ENCODE measurements around the gene KCNMB1.
A peak's percentile ranks its signal among the peaks of the same experiment; 100 is the strongest.

Gene KCNMB1, protein sequence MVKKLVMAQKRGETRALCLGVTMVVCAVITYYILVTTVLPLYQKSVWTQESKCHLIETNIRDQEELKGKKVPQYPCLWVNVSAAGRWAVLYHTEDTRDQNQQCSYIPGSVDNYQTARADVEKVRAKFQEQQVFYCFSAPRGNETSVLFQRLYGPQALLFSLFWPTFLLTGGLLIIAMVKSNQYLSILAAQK

DNA sequence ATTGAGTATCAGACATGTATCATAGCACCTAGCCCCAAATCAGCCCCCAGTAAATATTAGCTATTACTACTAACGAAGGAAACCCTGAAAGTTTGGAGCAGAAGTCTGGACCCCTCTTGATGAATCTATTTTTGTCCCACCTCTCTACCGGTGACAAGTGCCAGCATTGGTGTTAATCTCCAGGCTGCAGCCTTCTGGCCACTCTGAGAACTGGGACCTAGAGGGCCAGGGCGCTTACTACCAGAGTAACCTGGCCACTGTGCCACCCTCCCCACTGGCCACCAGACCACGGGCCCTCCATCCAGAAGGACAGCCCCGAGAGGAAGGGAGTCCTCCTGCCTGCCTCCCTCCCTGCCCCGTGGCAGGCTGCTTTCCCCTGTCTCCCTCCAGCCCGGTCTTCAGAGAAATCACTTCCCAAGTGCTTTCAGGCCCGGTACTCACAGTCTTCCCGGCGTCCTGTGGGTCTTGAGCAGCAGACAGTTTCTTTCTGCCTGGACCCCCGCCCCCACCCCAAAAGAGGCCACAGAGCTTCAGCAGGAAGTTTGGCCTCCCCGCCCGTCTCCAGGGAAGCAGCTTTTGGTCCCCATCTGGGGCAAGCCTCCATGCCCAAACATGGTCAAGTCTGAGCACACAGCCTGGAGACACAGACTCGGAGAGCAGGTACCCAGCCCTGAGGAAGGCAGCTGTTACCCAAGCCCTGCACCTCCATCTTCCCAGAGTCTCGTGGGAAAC lies at the start of gene KCNMB1:
Gene KCNMB1, minus strand, starts transcription at position 550 of the 732 bp plus-strand sequence. CDS start 3,920 bp downstream, outside the sequence.
- no peak for DNase-seq

DNA sequence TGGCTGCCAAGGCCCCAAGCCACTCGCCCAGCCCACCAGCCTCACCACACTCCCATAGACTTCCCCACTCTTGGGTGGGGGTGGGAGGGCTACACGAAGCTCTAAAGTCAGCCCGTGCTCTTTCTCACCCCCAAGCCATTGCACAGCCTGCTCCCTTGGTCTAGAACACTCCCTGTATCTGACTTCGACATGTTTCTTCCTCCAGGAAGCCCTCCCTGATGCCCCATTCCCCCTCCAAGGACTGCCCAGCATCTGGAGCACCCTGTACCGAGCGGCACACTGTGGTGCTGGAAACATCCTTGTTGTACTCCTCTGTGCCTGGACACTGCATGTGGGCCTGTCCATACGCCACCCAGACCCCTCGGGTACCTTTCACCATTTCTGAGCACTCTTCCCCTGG lies 49.4 kb upstream of the KCNMB1 start:
- no peak for DNase-seq

DNA sequence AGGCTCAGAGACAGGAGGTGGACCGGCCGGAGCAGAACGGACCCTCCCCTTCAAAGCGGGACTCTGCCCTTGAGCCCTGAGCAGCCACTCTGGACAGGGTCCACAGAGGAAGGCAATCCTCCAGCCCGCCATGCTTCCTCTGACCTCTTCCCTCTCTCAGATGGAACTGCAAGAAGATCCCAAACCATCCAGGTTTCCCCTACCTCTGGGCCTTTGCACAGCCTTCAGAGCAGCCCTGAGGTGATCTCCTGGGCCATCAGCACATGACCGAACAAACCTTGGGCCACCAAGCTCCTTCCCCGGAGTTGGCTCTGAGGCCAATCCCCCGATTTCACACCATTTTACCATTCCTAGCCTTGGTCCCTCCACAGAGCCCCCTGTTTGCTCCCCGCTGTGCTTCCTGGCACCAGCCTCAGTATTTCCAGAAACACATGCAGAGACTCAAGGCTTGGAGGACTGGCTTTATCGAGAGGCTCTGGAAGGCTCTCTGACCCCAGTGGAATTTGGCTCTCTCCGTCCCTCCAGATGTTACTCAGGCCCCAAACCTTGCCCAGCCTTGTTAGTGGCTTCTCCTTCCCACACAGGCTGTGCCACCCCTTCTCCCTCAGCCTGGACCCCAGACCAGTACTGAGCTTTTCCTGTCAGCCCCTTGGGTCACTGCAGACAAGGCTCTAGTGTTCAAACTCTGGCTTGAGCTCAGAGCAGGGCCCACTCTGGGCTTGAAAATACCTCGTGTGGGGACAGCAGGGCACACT lies 48.6 kb upstream of the KCNMB1 start:
- DNase-seq, result no peak

DNA sequence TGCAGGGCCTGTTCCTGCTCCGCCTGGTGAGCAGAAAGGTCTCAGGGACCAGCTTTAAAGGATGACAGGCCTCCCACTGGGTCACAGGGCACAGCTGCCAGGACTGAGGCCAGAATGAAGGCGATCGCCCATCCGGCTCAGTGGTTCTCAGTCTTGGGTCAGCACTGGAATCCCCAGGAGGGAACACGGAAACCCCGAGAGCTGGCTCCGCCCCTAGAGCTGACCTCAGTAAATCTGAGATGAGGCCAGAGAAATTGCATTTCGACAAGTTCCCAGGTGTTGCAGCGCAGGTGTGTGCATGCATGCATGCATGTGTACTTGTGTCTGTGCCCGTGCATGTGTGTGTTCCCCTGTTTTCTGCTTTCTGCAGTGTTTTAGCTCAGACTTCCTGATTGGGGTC lies 47.2 kb upstream of the KCNMB1 start:
- DNase-seq, result no peak

DNA sequence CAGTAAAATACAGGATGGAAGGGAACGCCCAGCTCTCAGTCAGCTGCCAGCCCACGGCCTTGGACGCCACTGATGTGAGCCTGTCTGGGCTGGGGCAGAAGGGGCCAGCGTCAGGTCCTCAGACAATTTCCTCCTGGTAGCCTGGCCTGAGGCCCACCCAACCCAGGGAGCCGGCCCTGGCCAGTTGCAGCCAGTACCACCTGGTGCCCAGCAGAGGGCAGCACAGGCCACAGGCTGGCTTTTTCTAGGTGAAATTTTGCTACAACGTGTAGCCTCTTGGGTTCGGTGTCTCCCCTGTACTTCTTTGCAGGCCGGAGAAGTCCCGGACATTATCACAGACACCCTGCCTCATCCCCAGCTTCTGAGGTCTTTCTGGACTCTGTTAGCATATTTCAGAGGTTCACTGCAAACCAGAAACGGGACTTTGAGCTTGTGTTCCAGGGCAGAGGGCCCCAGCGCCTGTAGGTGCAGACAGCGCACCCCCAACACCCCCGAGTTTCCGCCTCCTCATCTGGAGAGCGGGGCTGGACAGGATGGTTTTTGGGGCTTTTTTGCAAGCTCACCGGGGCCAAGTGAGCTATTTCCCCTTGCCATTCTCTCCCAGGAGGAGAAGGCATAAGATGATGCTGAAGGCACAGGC lies 45.9 kb upstream of the KCNMB1 start:
- DNase-seq, result peak in 2 of 4 experiments; percentile 17 to 29

DNA sequence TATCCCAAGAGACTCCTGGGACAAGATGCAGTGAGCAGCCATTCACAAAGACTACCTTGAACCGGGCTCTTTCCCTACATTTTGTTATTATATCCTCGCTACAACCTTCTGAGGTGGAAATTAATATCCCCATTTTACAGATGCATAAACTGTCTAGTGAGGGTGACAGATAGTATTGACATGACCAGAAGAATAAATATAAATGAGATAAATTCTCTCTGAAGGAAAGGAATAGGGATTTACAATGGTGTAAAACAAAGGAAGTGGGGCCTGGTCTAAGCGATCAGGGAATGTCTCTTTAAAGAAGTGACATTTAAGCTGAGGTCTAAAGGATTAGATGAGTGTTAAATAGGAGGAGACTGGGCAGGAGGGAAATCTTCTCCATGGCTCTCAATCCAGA lies 43.5 kb upstream of the KCNMB1 start:
- no peak for DNase-seq

DNA sequence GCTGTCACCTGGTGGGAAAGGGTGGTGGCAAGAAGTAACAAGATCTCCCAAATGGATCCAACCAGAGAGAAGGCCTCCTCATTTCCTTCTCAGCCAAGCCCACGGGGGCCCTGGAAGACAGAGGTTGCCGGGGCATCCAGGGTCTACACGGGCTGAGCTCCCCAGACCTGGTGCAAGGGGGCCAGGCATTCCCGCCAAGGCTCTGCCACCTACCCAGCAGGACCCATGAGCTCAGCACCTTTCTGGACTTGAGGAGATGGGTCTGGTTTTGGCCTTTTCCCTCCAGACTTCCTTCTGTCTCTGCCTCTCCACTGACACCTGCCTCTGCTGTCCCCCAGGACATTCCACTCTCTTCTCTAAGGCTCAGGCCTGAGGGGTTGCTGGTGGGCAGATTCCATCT lies 42.4 kb upstream of the KCNMB1 start:
- no peak for DNase-seq

DNA sequence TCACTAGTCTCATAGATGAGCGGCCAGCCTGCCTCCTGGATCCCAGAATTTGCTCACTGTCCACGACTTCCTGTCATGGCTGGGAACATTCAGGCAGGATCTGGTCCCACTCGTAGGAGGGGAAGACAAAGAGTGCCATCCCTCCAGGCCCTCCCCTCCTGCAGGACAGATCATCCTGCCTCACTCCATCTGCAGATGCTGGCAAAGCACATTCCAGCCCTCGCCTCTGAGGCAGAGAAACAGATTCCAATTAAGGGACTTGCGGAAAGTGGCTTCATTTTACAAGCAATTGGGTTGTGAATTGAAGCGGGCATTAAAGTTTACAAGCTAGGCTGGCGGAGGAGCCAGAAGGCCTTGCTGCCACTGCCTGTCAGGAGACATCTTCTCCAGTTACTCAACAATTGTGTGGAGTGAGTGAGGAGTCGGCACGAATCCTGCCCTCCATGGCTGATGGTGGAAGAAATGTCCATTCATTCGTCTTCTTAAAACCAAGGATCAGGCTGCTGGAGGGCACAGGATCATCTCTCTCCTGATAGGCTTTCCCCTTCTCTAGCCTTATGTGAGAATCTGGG lies 41.8 kb upstream of the KCNMB1 start:
- DNase-seq, result no peak

DNA sequence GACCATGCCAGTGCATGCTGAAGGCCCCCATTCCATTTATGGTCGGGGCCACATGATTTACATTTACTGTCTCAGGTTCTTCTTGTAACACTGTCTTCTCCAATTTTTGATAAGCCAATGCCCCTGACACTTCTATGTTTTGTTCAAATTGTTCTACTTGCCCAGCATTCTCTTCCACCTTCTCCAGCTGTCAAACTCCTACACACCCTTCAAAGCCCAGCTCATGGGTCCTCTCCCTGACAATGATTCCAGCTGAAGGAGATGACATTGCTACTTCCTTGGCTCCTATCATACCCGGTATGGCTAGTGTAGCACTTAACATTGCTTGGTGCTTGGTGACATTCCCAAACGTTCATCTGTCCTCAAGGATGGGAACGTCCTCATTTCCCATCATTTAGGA lies 41.1 kb upstream of the KCNMB1 start:
- DNase-seq, result no peak

DNA sequence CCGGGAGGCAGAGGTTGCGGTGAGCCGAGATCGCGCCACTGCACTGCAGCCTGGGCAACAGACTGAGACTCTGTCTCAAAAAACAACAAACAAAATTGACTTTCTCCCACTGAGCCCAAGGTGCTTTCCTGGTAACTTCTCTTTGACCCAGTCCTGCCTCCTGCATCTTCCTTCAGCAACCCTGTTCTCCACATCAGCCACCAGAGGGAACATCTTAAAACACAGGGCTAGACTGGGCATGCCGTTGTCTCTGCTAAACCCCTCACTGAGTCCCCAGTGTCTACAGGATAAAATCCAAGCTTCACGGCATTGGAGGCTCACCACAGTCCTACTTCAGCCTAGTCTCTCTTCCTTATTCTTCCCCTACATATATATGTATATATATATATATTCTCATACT lies 39.8 kb upstream of the KCNMB1 start:
- DNase-seq, result no peak

DNA sequence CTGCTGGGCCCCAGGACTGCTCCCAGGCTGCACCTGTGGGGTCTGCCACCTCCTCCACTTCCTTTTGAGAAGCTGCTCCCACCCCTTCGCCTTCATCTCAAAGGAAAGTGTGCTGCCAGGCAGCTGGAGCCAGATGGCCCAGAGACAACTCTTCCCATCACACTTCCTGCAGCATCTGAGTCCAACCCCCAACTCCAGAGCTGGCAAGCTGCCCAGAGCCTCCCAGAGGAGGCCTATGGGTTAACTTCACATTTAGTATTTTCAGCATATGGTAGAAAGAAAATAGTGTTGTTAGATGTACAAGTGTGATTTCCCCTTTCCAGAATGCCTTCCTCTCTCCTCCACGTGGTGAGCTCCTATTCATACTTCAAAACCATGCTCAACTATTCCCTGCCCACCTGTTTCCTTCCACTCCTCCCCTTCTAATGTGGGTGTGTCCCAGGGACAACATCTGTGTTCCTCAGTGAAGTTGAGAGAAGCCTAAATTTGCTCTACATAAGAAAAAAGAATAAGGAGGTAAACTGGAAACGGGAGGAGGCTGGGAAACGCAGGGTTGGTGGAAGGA lies 38.6 kb upstream of the KCNMB1 start:
- DNase-seq, result no peak

DNA sequence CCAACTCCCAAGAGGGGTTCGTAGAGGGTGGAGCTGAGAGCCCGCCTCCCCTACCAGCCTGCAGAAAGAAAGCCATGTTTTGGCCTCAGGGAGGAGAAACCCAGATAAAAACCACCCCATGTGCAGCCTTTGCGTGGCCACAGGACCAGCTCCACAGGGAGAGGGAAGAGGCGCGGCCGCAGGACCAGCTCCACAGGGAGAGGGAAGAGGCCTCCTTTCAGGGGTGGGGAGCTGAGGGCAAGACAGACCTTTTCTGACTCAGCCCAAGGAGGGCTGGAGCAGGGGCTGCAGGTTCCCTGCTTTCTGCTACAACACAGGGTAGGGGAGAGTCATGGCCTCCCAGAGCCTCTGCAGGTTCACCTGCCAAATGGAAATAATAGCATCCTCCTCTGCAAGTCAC lies 37.6 kb upstream of the KCNMB1 start:
- DNase-seq, result no peak

DNA sequence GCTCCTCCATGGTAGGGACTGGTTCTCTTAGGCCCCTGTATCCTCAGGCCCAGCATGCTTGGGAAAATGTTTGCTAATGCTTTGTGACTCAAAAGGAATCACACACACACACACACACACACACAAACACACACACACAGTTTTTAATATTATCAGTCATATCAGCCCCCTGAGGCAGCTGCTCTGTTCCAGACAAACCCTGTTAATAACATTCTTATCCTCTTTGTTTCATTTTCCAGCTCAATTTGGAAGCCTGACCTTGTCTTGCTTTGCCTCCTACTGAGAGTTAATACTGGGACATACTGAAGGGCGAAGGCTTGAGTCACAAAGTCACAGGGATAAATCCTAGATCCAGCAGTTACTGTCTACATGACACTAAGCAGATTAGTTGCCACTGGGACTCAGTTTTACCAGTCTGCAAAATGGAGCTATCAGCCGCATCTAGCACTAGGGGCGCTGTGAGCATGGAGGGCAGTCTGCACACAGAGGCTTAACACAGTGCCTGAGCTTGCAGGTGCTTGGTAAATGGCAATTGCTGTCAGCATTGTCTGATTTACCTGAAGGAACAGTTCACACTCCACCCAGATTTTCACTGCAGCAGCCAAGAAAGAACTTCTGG lies 37.1 kb upstream of the KCNMB1 start:
- DNase-seq, result no peak

DNA sequence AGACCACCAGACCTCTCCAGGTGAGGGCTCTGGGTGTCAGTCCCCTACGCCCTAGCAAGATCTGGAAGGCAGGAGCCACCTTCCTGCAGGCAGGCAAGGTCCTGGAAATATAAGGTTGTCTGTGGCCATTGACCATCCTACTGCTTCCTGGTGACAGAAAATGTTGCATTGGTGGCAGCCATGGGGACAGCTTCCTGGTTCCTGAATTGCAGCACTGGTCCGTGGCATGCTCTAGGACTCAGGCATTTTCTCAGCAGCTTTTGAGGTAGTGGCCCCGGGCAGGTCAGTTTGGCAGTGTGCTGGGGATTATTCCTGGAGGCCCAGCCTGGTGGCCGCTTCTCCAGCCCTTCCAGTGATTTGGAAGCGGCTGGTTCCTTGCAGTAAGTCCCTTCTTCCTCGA lies 36.6 kb upstream of the KCNMB1 start:
- DNase-seq, result no peak

DNA sequence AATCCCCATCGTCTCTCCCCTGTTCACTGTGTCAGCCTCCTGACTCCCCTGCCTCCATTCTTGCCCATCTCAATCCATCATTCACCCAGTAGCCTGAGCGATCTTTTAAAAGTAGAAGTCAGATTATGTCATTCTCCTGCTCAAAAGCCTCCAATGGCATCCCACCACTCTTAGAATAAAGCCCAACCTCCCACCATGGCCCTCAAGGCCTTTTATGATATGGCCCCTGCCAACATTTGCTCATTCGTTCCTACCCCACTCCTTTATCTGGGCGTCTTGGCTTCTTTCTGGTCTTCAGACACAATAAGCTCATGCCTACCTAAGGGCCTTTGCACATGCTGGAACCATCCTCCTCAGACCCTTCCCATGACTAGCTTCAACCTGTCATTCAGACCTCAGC lies 35.5 kb upstream of the KCNMB1 start:
- no peak for DNase-seq

DNA sequence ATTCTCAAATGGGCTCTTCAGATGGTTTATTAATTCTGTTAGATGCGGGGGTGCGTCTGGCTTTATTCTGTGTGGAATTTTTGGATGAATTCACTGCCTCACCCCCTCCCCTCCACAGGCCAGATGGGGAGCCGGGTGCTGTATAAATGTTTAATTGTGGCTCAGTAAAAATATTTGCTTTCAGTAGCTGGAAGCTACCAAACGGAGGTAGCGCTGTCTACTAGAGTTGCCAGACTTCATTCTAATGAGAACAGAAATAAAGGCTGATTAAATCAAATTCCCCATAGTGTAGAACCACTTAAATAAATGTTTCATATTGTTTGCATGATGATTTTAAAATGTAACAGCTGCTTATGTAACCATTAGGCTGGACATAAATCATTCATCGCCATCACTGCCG lies 34.5 kb upstream of the KCNMB1 start:
- DNase-seq, result no peak

DNA sequence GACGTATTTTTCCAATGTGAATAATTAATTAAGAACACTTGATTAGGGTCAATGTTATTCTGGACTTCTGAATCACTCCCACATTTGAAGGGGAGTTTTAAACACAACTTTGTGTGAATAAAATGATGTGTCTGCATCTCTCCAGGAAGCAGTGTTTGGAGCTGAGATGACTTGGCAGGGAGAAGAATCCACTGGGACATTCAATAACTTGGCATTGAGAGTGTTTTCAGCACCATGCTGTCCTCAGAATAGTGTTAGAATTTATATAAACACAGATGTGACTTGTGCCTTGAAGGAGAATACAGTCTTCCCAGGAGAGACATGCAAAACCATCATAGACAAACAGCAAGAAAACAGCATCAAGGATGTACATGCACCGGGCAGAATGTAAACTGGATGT lies 32.7 kb upstream of the KCNMB1 start:
- DNase-seq, result no peak

DNA sequence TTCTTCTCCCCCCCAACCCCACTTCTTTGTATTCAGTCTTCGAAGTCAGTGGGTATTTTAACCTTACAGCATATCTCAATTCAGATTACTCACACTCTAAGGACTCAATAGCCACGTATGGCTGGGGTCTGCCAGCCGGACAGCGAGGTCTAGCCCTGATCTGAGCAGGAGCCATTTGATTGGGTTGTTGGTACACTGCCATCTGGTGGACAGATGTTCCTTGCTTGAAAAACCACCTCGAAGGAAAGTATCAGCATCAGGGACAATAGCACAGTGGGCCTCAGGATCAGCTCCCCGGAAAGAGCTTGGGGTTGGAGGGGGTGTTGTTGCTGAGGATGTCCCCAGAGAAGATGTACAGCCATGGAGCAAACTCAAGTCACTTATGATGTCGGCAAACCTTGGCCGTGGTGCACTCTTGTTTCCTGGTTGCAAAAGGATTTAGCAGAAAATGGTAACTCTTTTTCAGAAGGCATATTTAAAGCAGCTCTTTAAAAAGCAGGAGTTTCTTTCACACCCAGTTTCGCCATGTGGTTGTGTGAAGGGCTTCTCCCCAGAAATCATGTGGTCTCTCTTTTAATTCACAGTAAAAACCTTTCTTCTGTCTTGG lies 31.7 kb upstream of the KCNMB1 start:
- peak in 3 of 4 experiments; percentile 10 to 24 (median 14) for DNase-seq

DNA sequence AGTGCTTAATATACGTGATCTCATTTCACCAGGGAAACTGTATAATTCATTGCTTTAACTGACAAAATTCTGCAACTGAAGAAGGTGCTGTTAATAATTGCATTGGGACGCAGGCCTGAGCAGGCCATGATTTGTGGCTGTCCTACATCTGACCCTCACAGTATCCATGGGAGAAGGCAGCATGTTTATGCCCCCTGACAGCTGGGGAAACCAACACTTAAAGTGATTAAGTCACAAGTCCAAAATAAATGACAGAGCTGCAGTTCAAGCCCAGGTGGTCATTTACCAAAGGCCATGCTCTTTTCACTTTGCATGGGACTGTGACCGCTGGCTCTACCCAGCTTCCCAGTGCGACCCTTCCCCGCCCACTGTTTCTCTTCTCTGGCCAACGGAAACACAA lies 30.5 kb upstream of the KCNMB1 start:
- no peak for DNase-seq

DNA sequence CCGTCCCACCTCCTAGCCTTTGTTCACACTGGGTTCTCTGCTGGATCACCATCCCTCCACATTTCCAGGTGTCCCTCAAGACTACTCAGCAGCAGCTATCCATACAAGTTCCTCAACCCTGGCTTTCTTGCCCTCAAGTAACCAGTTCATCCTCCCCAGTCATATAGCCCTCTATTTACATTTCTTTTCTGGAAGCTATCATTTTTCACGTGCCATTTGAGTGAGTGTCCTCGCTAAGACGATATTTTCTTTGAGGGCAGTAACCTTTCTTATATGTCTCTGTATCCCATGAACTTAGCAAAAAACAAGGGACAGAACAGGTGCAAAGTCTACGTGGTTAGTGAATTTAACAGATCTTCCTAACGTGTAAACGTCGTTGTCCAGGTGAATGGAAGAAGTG lies 29.6 kb upstream of the KCNMB1 start:
- DNase-seq, result no peak

DNA sequence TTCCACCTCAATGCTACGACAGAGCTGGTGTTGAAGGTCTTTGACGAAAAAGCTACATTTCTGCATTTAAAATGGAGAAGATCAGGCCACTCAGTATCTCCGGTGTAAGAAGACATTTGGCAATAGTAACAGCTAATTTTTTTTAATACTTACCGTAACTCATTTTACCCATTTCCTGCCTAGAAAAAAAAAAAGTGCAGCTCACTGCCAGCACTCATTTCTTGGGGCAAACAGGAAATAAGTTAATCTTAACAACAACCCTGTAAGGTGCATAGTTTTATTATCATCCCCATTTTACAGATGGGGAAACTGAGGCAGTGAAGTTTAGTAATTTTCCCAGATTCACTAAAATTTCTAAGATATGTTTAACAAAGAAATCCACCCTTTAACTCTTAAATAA lies 27.4 kb upstream of the KCNMB1 start:
- no peak for DNase-seq

DNA sequence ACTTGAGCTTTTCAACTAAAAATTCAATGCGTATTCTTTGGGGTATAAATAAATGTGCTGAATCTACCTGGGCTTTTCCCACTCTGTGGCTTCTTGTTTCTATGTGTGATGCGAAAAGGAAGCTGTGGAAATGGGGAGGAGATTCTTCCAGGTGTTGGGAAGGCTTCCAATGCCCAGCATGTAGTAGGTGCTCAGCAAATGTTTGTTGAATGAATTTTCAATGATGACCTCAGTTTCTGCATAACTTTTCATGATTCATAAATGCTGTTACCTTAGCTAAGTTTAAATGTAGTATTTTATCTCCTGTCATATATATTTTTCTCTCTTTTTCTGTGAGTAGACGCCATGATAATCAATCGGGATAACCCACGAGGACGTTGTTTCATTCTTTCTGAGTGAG lies 25.6 kb upstream of the KCNMB1 start:
- DNase-seq, result no peak
